SH-SY5Y (cell line): ENCODE measurements around the gene RASGRF2.

Experiments used
- GATA2 ChIP-seq: IDR thresholded peaks from 2 replicates; pipeline ENCODE4 v1.6.1; 2011; ENCODE audit warnings: mild to moderate bottlenecking, low read depth, low read length
- GATA3 ChIP-seq: IDR thresholded peaks from 2 replicates; pipeline ENCODE4 v1.6.1; 2011; ENCODE audit warnings: low read depth, mild to moderate bottlenecking, low read length, moderate library complexity

DNA sequence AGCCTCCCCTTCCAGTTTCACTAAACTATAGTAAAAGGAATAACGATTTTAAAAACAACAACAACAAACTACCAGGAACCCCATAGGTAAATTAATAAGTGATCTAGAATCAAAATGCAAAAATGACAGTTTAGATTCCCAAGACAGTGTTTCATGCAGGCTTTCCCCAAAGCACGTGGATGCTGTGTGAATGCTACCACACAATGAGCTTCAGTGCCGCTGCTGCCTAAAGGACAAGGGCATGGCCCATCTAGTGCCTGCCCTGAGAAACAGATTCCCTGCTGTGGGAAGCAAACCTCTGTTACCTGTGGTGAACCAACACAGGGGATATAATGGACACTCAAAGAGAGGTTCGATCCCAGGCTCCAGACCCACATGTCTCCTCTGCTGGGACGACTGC, 249.2 kb downstream of the RASGRF2 start:
- TF ChIP-seq GATA2: no peak
- TF ChIP-seq GATA3: no peak
